HG03565 (cell line): Measurements from ENCODE around the gene STK36.
A peak's percentile ranks its signal among the peaks of the same experiment; 100 is the strongest.

Source experiments
- ATAC-seq: cut with Tn5 transposase; IDR thresholded peaks from one replicate; pipeline ENCODE4 v1.9.1; 2021; ENCODE audit warnings: mild to moderate bottlenecking, moderate library complexity; ENCODE audit not compliant: unreplicated experiment

The STK36 gene

DNA sequence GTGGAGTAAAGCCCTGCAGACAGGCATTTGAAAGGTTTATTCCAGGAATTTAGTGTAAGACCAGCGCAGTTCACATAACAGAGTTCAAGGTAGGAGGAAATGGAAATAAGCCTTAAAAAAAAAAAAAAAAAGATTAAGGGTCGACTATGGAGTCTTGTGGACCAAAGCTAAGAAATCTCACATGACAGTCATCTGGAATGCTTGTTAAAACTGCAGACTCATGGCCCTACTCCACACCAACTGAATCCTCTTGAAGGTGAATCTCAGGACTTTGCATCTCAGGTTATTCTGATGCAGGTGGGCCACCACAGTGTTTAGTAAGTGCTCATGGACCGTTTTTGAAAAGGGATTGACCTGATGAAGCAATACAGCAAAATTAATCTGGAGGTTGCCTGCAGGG is 47.6 kb downstream of the STK36 start:
- ATAC-seq, result no peak

DNA sequence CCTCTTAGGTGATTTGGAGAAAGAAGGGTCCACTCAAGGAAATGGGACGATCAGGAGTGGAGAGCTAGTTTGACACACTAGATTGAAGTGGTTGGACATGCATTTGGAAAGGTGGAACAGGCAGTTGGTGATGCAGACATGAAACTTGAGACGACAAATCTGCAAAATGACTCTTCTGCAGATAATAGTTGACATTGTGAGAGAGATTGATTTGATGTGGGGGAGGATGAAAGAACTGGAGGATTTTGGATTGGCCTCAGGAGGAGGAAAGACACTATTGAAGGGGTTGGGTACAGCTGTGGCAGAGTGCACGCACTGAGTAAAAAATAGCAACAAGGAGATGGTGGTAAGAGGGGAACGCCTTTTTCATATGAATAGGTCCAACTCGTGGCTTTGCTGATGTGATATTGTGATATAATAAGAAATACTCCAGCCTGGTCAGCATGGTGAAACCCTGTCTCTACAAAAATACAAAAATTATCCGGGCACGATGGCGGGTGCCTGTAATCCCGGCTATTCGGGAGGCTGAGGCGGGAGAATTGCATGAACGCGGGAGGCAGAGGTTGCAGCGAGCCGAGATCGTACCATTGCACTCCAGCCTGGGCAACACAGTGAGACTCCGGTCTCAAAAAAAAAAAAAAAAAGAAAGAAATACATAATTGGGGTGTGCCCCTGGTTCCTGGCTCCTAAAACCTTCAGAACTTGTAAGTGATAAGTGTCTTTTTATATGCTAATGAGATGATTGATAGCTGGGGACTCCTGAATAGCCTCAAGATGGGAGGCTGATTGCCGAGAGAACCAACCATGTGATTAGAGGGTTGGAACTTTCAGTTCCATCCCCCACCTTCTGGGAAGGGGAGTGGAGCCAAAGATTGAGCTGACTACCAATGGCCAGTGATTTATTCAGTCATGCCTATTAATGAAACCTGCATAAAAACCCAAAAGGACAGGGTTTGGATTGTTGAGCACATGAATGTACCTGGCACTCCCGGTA is 48.5 kb downstream of the STK36 start:
- ATAC-seq, result no peak

DNA sequence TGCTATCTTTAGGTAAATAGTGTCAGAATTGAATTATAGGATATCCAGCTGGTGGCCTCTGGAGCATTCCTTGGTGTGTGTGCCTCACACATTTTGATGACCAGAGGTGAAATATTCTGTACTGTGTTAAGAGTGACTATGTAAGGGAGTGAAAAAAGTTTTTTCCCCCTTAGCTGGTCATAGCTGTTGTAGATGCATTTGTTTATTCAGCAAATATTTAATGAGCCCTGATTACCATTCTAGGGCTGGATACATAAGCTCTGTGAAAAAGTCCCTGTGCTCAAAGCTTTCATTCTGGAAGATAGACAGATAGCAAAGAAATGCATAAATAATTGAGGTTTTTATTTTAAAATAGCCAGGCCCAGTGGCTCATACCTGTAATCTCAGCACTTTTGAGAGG is 49.6 kb downstream of the STK36 start:
- no peak for ATAC-seq

DNA sequence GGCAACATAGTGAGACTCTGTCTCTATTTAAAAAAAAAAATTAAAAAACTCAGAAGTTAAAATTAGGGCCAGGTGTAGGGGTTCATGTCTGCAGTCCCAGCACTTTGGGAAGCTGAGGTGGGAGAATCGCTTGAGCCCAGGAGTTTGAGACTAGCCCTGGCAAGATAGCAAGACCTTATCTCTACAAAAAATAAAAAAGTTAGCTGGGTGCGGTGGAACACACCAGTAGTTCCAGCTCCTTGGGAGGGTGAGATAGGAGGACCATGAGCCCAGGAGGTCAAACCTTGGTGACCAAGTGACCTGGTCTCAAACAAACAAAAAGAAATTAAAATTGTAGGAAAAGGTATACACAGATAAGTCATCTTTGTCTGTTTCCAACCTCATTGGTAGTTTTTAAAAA is 50.0 kb downstream of the STK36 start:
- ATAC-seq, result no peak

DNA sequence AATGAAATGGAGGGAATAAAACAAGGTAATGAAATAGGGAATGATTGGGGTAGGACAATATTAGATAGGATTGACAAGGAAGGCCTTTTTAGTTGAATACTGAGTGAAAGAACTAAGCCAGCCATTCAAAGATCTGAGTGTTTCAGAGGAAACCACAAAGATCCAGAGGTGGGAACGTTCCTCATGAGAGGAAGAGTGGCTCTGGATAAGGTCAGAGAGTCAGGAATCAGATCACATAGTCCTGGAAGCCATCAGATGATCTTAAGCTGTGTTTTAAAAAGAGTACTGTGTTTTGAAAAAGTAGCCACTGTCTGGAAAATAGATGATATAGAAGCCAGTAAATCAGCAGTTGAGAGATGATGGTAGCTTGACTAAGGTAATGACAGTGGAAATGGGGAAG is 50.5 kb downstream of the STK36 start:
- no peak for ATAC-seq

DNA sequence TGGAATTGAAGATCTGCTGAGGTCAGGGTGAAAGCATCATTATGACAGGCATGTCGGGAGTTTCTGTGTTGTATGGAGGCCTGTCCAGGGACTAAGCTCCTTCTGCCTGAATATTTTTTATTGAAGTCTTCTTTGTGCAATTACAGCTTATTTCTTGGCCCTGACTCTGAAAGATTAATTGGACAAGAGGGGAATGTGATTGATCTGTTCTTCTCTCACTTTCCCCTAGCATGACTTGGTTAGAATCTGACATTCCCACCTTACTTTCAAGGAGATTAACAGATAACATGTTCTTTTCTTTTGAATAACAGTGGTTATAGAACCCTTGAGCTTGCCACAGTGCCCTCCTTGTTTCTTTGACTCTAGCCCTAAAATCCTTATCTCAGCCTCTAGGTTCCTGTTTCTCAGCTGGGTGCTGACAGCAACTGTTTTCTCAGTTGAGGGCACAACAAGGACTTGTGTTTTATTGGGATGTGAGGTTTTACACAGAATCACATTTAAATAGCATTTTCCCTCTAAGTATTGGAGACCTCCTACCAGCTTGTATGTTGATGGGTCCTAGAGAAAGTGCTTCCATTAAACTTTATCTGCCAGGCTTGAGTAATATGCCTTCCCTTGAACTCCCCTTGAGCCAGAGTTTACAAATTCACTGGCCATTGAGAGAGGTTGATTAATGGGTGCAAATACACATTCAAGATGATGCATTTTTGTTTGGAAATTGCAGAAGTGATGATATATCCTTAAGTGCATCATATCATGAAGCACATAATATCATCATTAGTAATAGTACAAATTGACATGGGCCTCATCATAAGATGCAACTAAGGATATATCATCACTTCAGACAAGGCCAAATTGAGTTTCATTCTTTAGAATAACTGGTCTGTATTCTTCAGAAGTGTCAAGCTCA is 51.2 kb downstream of the STK36 start:
- no peak for ATAC-seq

DNA sequence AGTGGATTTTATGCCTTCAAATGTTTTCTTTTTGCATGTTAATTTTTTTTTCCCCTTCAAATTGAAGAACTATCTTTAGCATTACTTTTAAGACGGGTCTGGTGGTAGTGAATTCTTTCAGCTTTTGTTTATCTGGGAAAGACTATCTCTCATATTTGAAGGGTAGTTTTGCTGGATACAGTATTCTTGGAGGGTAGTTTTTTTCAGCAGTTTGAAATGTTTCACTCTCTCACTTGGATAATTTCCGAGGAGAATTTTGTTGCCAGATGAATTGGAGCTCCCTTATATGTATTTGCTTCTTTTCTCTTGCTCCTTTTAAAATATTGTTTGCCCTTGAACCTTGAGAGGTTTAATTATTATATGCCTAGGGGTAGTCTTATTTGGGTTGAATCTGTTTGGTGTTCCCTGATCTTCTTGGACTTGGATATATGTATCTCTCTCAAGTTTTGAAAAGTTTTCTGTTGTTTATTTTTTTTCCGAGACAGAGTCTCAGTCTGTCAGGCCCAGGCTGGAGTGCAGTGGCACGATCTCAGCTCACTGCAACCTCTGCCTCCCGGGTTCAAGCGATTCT is 54.2 kb downstream of the STK36 start:
- ATAC-seq, result no peak

DNA sequence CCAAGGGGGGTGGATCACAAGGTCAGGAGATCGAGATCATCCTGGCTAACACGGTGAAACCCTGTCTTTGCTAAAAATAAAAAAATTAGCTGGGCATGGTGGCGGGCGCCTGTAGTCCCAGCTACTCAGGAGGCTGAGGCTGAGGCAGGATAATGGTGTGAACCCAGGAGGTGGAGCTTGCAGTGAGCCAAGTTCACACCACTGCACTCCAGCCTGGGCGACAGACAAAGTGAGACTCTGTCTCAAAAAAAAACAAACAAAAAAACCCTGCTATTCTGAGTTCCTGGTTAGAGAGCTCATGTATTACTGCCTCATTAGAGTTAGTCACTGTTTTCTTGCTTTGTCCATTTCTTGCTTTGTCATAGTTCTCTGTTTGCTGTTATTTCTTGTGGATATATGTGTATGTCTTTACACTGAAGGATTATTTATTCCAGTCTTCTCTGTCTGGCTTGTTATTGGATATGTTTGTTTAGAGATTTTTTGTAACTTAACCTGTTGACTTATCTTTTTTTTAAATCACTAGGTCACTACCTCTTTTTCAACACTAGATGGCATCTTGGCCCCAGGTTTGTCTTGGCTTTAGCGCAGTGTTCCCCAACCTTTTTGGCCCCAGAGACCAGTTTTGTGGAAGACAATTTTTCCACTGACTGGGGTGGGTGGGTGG is 55.7 kb downstream of the STK36 start:
- ATAC-seq, result no peak

DNA sequence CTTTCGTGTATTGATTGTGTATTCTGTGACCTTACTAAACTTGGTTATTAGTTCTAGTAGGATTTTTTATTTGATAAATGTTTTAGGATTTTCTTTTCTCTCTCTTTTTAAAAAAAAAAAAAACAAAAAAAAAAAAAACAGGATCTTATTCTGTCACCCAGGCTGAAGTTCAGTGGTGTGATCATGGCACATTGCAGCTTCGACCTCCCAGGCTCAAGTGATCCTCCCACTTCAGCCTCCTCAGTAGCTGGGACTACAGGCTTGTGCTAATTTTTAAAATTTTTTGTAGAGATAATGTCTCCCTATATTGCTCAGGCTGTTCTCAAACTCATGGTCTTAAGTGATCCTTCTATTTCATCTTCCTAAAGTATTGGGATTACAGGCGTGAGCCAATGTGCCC is 57.8 kb downstream of the STK36 start:
- ATAC-seq, result no peak

DNA sequence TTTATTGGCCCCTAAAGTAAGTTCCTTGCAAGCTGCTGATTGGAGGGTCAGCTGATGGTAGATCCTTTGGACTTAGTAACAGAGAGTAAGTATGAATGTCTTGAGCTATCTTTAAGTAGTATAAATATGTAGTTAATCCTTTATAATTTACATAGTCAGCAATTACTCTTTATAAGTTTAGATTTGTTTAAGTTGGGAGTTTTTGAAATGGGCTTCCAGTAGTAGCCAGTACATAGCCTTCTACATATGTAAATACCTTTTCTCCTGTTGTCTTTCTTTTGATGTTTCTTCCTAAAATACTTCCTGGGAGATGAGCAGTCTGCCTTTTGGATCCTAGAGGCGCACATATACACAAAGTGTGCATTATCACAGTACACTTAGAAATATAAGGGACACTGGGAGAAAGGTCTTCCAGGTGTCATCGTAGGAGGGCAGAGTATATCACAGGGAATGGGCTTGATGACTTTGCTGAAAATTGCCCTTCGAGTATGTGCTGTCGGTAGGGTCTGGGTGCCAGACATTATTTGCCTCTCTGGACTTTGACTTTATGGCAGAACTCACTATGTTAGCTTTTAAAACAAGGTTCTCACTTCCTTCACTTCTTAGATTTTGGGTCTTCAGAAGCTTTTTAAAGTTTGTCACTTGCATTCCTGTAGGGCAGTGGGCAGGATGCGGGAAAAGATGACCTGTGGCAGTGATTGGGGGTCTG is 60.3 kb downstream of the STK36 start:
- no peak for ATAC-seq

DNA sequence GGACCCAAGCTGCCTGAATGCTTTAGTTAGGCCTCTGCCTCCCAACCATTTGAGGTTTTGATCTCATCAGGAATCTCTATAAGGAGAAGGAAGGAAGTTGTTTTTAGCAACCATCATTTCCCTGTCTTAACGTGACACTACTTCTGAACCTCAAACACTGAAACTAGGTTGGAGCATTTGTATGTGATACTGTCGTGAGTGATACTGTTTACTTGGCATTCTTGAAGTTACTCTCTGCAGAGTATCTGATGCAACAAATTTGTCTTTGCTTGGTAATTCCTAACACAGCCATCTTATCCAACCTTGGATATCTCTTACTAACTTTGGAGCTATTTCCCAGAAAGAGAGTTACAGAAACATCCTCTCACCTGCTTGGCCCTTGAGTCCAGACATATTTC is 60.9 kb downstream of the STK36 start:
- ATAC-seq, result no peak

DNA sequence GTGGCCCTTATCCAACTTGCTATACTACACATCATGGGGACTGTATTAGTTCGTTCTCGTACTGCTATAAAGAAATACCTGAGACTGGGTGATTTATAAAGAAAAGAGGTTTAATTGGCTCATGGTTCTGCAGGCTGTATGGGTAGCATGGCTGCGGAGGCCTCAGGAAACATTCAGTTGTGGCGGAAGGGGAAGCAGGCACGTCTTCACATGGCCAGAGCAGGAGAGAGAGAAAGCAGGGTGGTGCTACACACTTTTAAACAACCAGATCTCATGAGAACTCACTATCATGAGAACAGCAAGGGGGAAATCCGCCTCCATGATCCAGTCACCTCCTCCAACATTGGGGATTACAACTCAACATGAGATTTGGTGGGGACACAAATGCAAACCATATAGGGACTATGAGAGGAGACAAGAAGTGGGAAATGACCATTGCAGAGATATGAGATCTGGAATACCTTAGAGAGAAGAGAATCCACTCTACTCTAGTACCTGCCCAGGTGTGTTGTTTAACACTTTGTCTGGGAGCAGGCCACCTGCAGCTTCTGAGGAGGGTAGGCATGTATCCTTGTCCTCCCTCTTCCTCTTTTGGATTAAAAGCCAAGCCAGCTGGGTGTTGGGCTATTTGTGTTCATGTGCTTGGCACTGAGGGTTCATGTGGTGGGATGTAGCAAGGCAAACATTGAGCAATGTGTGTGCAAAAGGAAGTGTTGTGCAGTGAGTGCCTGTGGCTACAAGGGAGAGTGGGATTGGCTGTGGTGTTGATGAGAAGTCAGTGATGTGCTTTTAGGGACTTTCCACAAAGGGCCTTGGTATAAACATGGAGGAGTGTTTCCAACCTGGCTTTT is 61.5 kb downstream of the STK36 start:
- ATAC-seq, result no peak

DNA sequence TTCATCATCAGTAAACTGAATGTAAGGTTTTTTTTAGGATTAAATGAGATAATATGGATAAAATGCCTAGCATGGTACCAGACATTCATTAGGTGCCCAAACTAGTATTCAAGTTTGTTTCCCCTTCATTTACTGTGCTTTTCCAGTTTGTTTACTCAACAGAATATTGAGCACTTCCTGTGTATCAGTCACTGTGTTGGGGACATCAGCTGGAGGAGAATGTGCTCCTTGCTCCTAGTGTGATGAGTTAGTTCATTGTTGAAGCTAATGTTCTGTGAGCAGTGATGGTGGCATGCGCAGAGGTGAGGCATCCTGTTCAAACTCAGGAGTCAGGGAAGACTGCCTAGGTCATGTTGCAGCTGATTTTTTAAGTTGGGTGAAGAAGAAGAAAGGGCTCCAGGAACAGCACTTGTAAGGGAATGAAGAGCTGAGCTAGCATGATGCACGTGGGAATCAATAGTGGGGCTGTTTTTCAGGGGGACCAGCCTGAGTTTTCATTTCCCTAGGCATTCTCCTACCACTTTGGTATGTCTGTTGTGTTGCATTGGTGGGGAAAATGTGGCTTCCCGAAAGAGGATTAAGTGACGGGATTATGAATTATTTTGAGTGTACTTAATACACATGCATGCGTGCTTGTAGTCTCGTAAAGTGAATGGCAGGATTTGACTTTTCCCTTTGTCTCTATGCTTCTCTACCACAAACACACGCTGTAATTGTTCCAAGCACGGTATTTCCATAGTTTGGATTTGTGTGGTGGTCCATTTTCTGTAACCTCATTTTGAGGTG is 62.5 kb downstream of the STK36 start:
- no peak for ATAC-seq

DNA sequence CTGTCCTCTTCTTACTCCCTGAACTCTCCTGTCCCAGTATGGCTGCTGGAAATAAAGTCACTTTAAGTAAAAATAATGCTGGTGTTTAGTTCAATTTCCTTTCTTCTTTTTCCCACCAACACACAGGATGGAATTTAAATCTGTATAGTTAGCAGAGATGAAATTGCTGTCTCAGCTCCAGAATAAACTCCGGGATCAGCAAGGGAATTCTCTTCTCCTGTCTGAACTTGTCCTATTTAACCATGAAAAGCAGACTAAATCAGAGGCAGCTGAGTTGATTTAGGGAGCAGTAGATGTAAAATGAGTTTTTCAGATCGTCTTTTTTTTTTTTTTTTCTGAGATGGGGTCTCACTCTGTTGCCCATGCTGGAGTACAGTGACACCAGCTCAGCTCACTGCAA is 64.6 kb downstream of the STK36 start:
- no peak for ATAC-seq

DNA sequence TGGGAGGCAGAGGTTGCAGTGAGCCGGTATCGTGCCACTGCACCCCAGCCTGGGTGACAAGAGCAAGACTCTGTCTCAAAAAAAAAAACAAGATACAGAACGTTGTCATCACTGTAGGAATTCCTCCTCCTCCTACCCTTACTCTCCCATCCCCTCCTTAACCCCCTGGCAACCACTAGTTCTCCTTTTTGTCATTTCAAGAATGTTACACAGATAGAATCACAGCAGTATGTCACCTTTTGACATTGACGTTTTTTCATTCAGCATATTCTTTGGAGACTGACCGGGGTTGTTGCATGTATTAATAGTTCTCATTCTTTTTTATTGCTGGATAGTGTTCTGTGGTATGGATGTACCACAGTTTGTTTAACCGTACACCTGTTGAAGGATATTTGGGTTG is 71.2 kb downstream of the STK36 start:
- peak; percentile 70 for ATAC-seq

DNA sequence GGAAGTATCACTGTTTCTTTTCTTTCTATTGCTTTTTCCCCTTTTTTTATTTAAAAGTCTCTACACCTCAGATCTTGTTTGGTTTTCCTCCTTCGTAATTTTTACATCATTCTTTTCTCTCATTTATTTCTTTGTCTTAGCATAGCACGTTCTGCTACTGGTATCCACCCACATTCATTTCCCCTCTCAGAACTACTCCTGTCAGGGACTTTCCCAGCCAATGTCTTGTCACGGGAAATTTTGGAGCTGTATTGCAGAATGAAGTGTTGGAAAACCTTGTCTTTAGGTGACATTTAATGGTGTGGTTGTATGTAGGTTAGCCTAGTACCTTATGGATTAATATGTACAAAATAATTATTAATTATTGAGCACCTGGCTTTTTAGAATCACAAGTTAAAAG is 72.7 kb downstream of the STK36 start:
- no peak for ATAC-seq

DNA sequence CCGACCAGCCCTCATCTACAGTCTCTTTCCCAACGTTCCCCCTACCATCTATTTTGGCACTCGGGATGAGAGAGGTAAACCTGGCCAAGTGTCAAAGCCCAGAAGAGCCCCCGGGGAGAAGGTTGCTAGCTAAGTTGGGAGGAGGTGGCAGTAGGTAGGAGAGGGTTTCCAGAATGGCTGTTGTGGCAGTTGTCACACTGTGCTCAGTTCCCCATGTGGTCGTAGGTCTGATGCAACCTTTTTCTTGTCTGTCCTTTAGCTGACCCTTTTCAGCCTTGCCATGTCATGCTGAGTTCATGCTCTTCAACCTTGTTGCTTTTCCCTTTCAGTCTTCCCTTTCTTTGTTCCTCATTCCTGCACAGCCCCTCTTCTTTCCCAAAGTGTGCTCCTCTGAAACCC is 73.3 kb downstream of the STK36 start:
- ATAC-seq, result no peak
